Ishikawa (cell line): ENCODE measurements around the gene NHLRC4.

Source experiments
- CEBPB ChIP-seq: IDR thresholded peaks from 2 replicates; pipeline ENCODE4 v1.6.1; 2012
- CREB1 ChIP-seq: IDR thresholded peaks from 2 replicates; pipeline ENCODE4 v1.6.1; 2012; ENCODE audit warnings: low read depth
- EGR1 ChIP-seq: IDR thresholded peaks from 2 replicates; pipeline ENCODE4 v1.6.1; 2012
- EP300 ChIP-seq: IDR thresholded peaks from 2 replicates; pipeline ENCODE4 v1.6.1; 2012; ENCODE audit warnings: borderline replicate concordance
- FOXM1 ChIP-seq: IDR thresholded peaks from 2 replicates; pipeline ENCODE4 v1.6.1; 2012; ENCODE audit warnings: low read depth, borderline replicate concordance
- NFIC ChIP-seq: IDR thresholded peaks from 2 replicates; pipeline ENCODE4 v1.6.1; 2012
- RAD21 ChIP-seq: IDR thresholded peaks from 2 replicates; pipeline ENCODE4 v1.6.1; 2012; ENCODE audit warnings: low read depth
- REST ChIP-seq: IDR thresholded peaks from 2 replicates; pipeline ENCODE4 v1.6.1; 2012; ENCODE audit warnings: low read depth, mild to moderate bottlenecking
- TAF1 ChIP-seq: IDR thresholded peaks from 2 replicates; pipeline ENCODE4 v1.6.1; 2012; ENCODE audit warnings: low read depth, mild to moderate bottlenecking
- TCF12 ChIP-seq: IDR thresholded peaks from 2 replicates; pipeline ENCODE4 v1.6.1; 2012; ENCODE audit warnings: low read depth
- TEAD4 ChIP-seq: IDR thresholded peaks from 2 replicates; pipeline ENCODE4 v1.6.1; 2012
- YY1 ChIP-seq: IDR thresholded peaks from 2 replicates; pipeline ENCODE4 v1.6.1; 2012; ENCODE audit warnings: low read depth
- ZBTB7A ChIP-seq: IDR thresholded peaks from 2 replicates; pipeline ENCODE4 v1.6.1; 2012; ENCODE audit warnings: low read depth
- TF ChIP-seq, protein P1 (sequence below): IDR thresholded peaks from 2 replicates; pipeline ENCODE4 v1.6.1; 2012
- TF ChIP-seq, protein P2 (sequence below): IDR thresholded peaks from 2 replicates; pipeline ENCODE4 v1.6.1; 2012

Gene NHLRC4

DNA sequence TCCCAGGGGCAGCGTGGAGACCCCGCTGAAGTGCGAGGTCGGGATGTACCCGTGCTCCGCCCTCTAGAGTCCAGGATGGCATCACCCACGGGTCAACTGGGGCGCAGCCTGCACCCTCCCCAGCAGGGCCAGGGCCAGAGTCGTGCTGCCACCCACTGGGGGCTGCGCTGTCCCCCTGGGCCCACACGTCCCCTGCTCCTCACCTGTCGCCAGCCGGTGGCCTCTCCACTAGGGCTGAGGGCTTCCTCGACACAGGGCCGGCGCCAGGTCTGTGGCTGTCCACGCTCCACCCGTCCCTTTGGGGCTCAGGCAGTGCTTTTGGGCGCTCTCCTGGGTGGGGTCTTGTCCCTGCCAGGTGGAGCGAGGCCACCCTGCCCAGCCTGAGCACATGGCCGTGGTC is 18.2 kb upstream of the NHLRC4 start:
- TF ChIP-seq EP300 (no peak), TAF1 (no peak), TEAD4 (no peak), NFIC (no peak), ZBTB7A (no peak), FOXM1 (no peak), TCF12 (no peak), YY1 (no peak), CREB1 (no peak), CEBPB (no peak), RAD21 (no peak), REST (no peak), EGR1 (no peak)
- TF ChIP-seq, protein P1, sequence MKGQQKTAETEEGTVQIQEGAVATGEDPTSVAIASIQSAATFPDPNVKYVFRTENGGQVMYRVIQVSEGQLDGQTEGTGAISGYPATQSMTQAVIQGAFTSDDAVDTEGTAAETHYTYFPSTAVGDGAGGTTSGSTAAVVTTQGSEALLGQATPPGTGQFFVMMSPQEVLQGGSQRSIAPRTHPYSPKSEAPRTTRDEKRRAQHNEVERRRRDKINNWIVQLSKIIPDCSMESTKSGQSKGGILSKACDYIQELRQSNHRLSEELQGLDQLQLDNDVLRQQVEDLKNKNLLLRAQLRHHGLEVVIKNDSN, result no peak
- TF ChIP-seq, protein P2, sequence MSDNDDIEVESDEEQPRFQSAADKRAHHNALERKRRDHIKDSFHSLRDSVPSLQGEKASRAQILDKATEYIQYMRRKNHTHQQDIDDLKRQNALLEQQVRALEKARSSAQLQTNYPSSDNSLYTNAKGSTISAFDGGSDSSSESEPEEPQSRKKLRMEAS, result no peak

DNA sequence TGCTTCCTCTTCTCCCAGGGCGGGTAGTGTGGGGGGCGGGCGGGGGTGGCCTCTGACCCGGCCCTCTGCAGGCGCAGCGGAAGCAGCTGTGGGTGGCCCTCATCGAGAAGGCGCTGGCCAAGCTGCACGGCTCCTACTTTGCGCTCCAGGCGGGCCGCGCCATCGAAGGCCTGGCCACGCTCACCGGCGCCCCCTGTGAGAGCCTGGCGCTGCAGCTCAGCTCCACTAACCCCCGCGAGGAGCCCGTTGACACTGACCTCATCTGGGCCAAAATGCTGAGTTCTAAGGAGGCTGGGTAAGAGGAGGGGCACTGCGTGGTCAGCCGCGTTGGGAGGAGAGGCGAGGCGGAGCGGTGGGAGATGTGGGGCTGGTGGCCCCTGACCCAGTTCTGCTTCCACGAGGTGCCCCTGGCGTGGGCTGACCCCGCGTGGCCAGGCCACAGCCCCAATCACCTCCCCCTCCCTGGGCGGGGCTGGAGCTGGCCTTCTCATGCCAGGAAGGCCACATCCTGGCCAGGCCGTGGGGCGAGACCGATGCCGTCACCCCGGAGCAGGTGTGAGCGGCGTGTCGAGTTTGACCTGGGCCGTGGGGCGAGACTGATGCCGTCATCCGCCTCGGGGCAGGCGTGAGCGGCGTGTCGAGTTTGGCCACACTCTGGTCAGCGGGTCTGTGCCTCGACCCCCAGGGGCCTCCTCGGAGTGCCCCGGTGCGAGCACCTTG is 17.1 kb upstream of the NHLRC4 start:
- TF ChIP-seq RAD21, result no peak
- TF ChIP-seq NFIC, result no peak
- TF ChIP-seq CEBPB, result no peak
- TF ChIP-seq REST, result no peak
- no peak for TF ChIP-seq YY1
- no peak for TF ChIP-seq CREB1
- TF ChIP-seq TCF12, result no peak
- no peak for TF ChIP-seq ZBTB7A
- TF ChIP-seq, protein P1, result no peak
- no peak for TF ChIP-seq TAF1
- TF ChIP-seq TEAD4, result no peak
- no peak for TF ChIP-seq EGR1
- TF ChIP-seq, protein P2, result no peak
- no peak for TF ChIP-seq FOXM1
- no peak for TF ChIP-seq EP300

GRCh38 chr16:551210-551609 is 15.6 kb upstream of the NHLRC4 start:
- TF ChIP-seq EGR1 (no peak), CEBPB (no peak), RAD21 (no peak), TCF12 (no peak), EP300 (no peak), REST (no peak), CREB1 (no peak), TEAD4 (no peak), TAF1 (no peak), YY1 (no peak), FOXM1 (no peak), ZBTB7A (no peak), NFIC (no peak)
- TF ChIP-seq, protein P2, result no peak
- TF ChIP-seq, protein P1, result no peak
